Endothelial cell of umbilical vein (primary cell): ENCODE data around the gene LDB3. TPM values are rescaled to one million over a fixed set of nuclear protein-coding genes. Genes with fewer than 3 reads are reported as not detected.

Experiments used
- BruUV-seq: library from RNA; stranded (reverse); fragments of 400-500 nt; replicated peaks from 2 replicates; lab custom pipeline; 2021; lab: Mats Ljungman, UMichigan
- CTCF ChIA-PET: fragments of 300-600, 350-600 bp; sonication (Branson Sonifier 250); formaldehyde crosslinking; loops from one replicate; lab custom pipeline; 2021; ENCODE audit warnings: antibody characterized with exemption, inconsistent platforms; lab: Charles Lee
- POLR2A ChIA-PET: fragments of 300-600, 350-600 bp; sonication (Branson Sonifier 250); formaldehyde crosslinking; loops from one replicate; lab custom pipeline; 2021; ENCODE audit warnings: antibody characterized with exemption, inconsistent platforms; lab: Charles Lee
- DNase-seq: peaks from one replicate; pipeline ENCODE4 v3.0.0-alpha.2; 2011; ENCODE audit warnings: low read depth, low spot score
- FAIRE-seq: peaks from 2 replicates; lab custom pipeline; 2011; peaks lifted over from hg19 to GRCh38; lab: Jason Lieb, UNC
- H2AFZ ChIP-seq: 2 replicates; pipeline ENCODE4 v1.6.0; 2012; ENCODE audit warnings: low read depth, low read length, control low read depth, inconsistent platforms
- H3K27ac ChIP-seq: 2 replicates; pipeline ENCODE4 v1.5.1; 2011; ENCODE audit warnings: low read depth, mild to moderate bottlenecking, control low read depth, low read length, moderate library complexity; ENCODE audit not compliant: insufficient read depth
- H3K27me3 ChIP-seq, 2 experiments: 2 replicates each; pipeline versions ENCODE4 v1.6.0 to v1.6.1; 2011; ENCODE audit warnings: low read length in 2 of 2, mixed read lengths in 1 of 2; ENCODE audit not compliant: control insufficient read depth in 2 of 2, insufficient read depth in 2 of 2
- H3K36me3 ChIP-seq, 2 experiments: 2 replicates in 1 of 2; 3 replicates in 1 of 2; pipeline ENCODE4 v1.5.1; 2011; ENCODE audit warnings: low read length in 2 of 2, mild to moderate bottlenecking in 1 of 2, moderate library complexity in 1 of 2; ENCODE audit not compliant: control insufficient read depth in 2 of 2, insufficient read depth in 2 of 2; ENCODE audit errors: extremely low read depth in 1 of 2
- H3K4me1 ChIP-seq: 3 replicates; pipeline ENCODE4 v1.5.1; 2011; ENCODE audit warnings: mild to moderate bottlenecking, low read length; ENCODE audit not compliant: control insufficient read depth, insufficient read depth; ENCODE audit errors: extremely low read depth
- H3K4me2 ChIP-seq: 2 replicates; pipeline ENCODE4 v1.6.1; 2011; ENCODE audit warnings: low read length, control low read depth, mixed read lengths; ENCODE audit not compliant: insufficient read depth
- H3K4me3 ChIP-seq, 3 experiments: fragments of 200-600 bp in 1 of 3; sonication (generic), shearing (Covaris generic) in 1 of 3; replicated peaks in 1 of 3; 2 replicates each; pipeline ENCODE4 v1.5.1; 2011 to 2016; ENCODE audit warnings: control low read depth in 3 of 3, low read length in 3 of 3, mild to moderate bottlenecking in 2 of 3, inconsistent platforms in 1 of 3, low read depth in 1 of 3, moderate library complexity in 1 of 3; ENCODE audit not compliant: insufficient read depth in 1 of 3
- H3K79me2 ChIP-seq: 2 replicates; pipeline ENCODE4 v1.6.0; 2012; ENCODE audit warnings: low read length, inconsistent platforms; ENCODE audit not compliant: control insufficient read depth, insufficient read depth
- H3K9ac ChIP-seq: replicated peaks from 2 replicates; pipeline ENCODE3; 2011; ENCODE audit warnings: low read length, control low read depth; ENCODE audit not compliant: insufficient read depth; ENCODE audit errors: extremely low read depth
- H3K9me1 ChIP-seq: replicated peaks from 3 replicates; pipeline ENCODE4 v1.6.0; 2011; ENCODE audit warnings: mild to moderate bottlenecking, low read length; ENCODE audit not compliant: control insufficient read depth, insufficient read depth; ENCODE audit errors: extremely low read depth
- H3K9me3 ChIP-seq: replicated peaks from 2 replicates; pipeline ENCODE4 v1.5.1; 2012; ENCODE audit warnings: low read length, inconsistent platforms; ENCODE audit not compliant: control insufficient read depth, insufficient read depth
- H4K20me1 ChIP-seq: replicated peaks from 2 replicates; pipeline ENCODE3; 2011; ENCODE audit warnings: mild to moderate bottlenecking, low read length; ENCODE audit not compliant: control insufficient read depth, insufficient read depth; ENCODE audit errors: extremely low read depth
- EZH2 ChIP-seq: IDR thresholded peaks from 2 replicates; pipeline ENCODE4 v1.6.1; 2012; ENCODE audit warnings: borderline replicate concordance, low read depth, mild to moderate bottlenecking, moderate library complexity, low read length, inconsistent platforms; ENCODE audit not compliant: severe bottlenecking
- FOS ChIP-seq: IDR thresholded peaks from 2 replicates; pipeline ENCODE4 v1.6.1; 2011; ENCODE audit warnings: mild to moderate bottlenecking, low read length, moderate library complexity, borderline replicate concordance; ENCODE audit not compliant: insufficient read depth
- GATA2 ChIP-seq: IDR thresholded peaks from 2 replicates; pipeline ENCODE4 v1.7.0; 2011; ENCODE audit warnings: low read depth, mild to moderate bottlenecking, moderate library complexity, mixed read lengths, low read length; ENCODE audit not compliant: insufficient read length, insufficient read depth
- JUN ChIP-seq: IDR thresholded peaks from 2 replicates; pipeline ENCODE4 v1.6.1; 2011; ENCODE audit warnings: borderline replicate concordance, low read depth; ENCODE audit not compliant: insufficient read length, insufficient read depth
- MYC ChIP-seq: IDR thresholded peaks from one replicate; pipeline ENCODE4 v1.6.1; 2011; ENCODE audit warnings: mild to moderate bottlenecking, low read depth, low read length
- POLR2A ChIP-seq: IDR thresholded peaks from 2 replicates; pipeline ENCODE4 v1.6.1; 2012; ENCODE audit warnings: low read depth, mild to moderate bottlenecking, control low read depth, low read length
- POLR2AphosphoS5 ChIP-seq: IDR thresholded peaks from 2 replicates; pipeline ENCODE4 v1.6.1; 2012; ENCODE audit warnings: low read depth, mild to moderate bottlenecking, control low read depth, low read length, moderate library complexity; ENCODE audit not compliant: insufficient read depth
- dilution Hi-C: fragments of 300-500 bp; cut with MboI; formaldehyde crosslinking; loops from one replicate; pipeline ENCODE4 v1.15.0; 2019; ENCODE audit warnings: low sequenced_read_pairs; ENCODE audit not compliant: extremely low pct_ligation_motif_present
- intact Hi-C: fragments of 100-400 bp; cut with micrococcal nuclease; formaldehyde crosslinking; loops from one replicate; pipeline ENCODE4 v1.10.0; 2022
- polyA plus RNA-seq, 4 experiments: library from polyadenylated mRNA; depleted of rRNA in 3 of 4; stranded (reverse) in 3 of 4; unstranded in 1 of 4; fragments of >200 nt; gene quantifications; 2 replicates each; pipeline versions ENCODE4 v1.2.1 to v1.2.3, GENCODE V29; 2011 to 2012; ENCODE audit warnings: missing spikeins in 1 of 4
- total RNA-seq: library from RNA; stranded (reverse); gene quantifications from 2 replicates; pipeline ENCODE4 v1.2.3, GENCODE V29; 2021
- TF ChIP-seq, protein P1 (sequence below): IDR thresholded peaks from 2 replicates; pipeline ENCODE4 v1.6.1; 2011; ENCODE audit not compliant: insufficient read depth, insufficient read length
- TF ChIP-seq, protein P2 (sequence below), 2 donors: IDR thresholded peaks; 1 replicate in 1 of 2; 2 replicates in 1 of 2; pipeline ENCODE4 v1.5.1; 2011; ENCODE audit warnings: low read length in 2 of 2, mild to moderate bottlenecking in 2 of 2, moderate library complexity in 2 of 2, control low read depth in 1 of 2, inconsistent platforms in 1 of 2, low read depth in 1 of 2; ENCODE audit not compliant: insufficient read depth in 1 of 2; ENCODE audit errors: extremely low read depth in 1 of 2

LDB3 gene
- total and polyA plus RNA-seq, 2 donors (not counting 3 experiments of a cell fraction or from before 2014, with no cell fraction given) = not detected

GRCh38 chr10:86715156-86715795 lies 47.0 kb downstream of the LDB3 start:
- BruUV-seq = no TSS peak
- Histone ChIP-seq H4K20me1 (no peaks in the 10 kb centered on the region), H3K9ac (no peak overlapping the region), H3K27ac (no peak overlapping the region), H3K4me1 (no peaks in the 10 kb centered on the region), H3K9me1 (no peaks in the 10 kb centered on the region), H3K9me3 (no peaks in the 10 kb centered on the region), H3K27me3 (peaks cover 66% of the 10 kb centered on the region in 2 experiments), H2AFZ (no peak overlapping the region), H3K36me3 (no peaks in the 10 kb centered on the region), H3K4me2 (no peak overlapping the region), H3K79me2 (no peaks in the 10 kb centered on the region), H3K4me3 (no peak overlapping the region)
- intact Hi-C loops (no loop called here), dilution Hi-C loops (no loop called here)
- no peak for FAIRE-seq
- TF ChIP-seq FOS (no peak), MYC (no peak), EZH2 (no peak), GATA2 (no peak), POLR2AphosphoS5 (no peak), POLR2A (no peak), JUN (no peak)
- TF ChIP-seq, protein P1, sequence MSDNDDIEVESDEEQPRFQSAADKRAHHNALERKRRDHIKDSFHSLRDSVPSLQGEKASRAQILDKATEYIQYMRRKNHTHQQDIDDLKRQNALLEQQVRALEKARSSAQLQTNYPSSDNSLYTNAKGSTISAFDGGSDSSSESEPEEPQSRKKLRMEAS = no peak
- TF ChIP-seq, protein P2, sequence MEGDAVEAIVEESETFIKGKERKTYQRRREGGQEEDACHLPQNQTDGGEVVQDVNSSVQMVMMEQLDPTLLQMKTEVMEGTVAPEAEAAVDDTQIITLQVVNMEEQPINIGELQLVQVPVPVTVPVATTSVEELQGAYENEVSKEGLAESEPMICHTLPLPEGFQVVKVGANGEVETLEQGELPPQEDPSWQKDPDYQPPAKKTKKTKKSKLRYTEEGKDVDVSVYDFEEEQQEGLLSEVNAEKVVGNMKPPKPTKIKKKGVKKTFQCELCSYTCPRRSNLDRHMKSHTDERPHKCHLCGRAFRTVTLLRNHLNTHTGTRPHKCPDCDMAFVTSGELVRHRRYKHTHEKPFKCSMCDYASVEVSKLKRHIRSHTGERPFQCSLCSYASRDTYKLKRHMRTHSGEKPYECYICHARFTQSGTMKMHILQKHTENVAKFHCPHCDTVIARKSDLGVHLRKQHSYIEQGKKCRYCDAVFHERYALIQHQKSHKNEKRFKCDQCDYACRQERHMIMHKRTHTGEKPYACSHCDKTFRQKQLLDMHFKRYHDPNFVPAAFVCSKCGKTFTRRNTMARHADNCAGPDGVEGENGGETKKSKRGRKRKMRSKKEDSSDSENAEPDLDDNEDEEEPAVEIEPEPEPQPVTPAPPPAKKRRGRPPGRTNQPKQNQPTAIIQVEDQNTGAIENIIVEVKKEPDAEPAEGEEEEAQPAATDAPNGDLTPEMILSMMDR (IDR thresholded peaks at IDR 0.05; ENCODE audit: extremely low read depth in 1 of 2, insufficient read depth in 1 of 2, low read depth in 1 of 2, low read length in 2 of 2) = no peak
- no peak for DNase-seq
- CTCF ChIA-PET = interaction anchor here (0.9 to 1.5 kb wide), 5 partner anchors 9 to 251 kb away, joined by 3 to 5 read pairs (median 3); no protein-coding TSS in a partner anchor
- POLR2A ChIA-PET = interaction anchor here (0.6 kb wide), 1 partner anchor 21 kb away, joined by 3 read pairs; no protein-coding TSS in a partner anchor
